ENCODE measurements around the gene PLCB4. TPM values are rescaled to one million over a fixed set of nuclear protein-coding genes. Genes with fewer than 3 reads are reported as not detected.

PLCB4 gene
- total RNA-seq, 4 donors from 2014 or later = 2.7 to 11.4 (median 6.5) TPM

GRCh38 chr20:9139106-9139833 lies 70.4 kb downstream of the PLCB4 start:
- no peak overlapping the region for H3K4me3 ChIP-seq (ENCODE audit: low read depth, poor library complexity, severe bottlenecking)
- peak in 1 of 2 donors; percentile 17 for DNase-seq (ENCODE audit: low spot score in 2 of 2)
- TF ChIP-seq CTCF (IDR thresholded peaks at IDR 0.05) (no peak), POLR2A (IDR thresholded peaks at IDR 0.05) (no peak)
- intact Hi-C loops (cut with DNase I; ENCODE audit: low total_unique reads) = no loop called here
- 89 to 92% methylated on average over 3 of the region's 3 CpGs for WGBS, 2 donors

GRCh38 chr20:9140162-9140760 lies 71.4 kb downstream of the PLCB4 start:
- intact Hi-C loops (cut with DNase I; ENCODE audit: low total_unique reads) = loop anchor here (5.0 kb wide), 1 partner anchor 107 kb away; no protein-coding TSS in a partner anchor
- TF ChIP-seq POLR2A (IDR thresholded peaks at IDR 0.05) (no peak), CTCF (IDR thresholded peaks at IDR 0.05) (no peak)
- 88 to 94% methylated on average over 8 of the region's 8 CpGs for WGBS, 2 donors
- no peak for DNase-seq (ENCODE audit: low spot score in 2 of 2)
- H3K4me3 ChIP-seq (ENCODE audit: low read depth, poor library complexity, severe bottlenecking) = no peak overlapping the region

- 71% methylated on average over 1 of the region's 1 CpG for WGBS, 2 donors
- TF ChIP-seq POLR2A (IDR thresholded peaks at IDR 0.05) = no peak
- TF ChIP-seq CTCF (IDR thresholded peaks at IDR 0.05) = no peak
- no peak overlapping the region for H3K4me3 ChIP-seq (ENCODE audit: low read depth, poor library complexity, severe bottlenecking)
- intact Hi-C loops (cut with DNase I; ENCODE audit: low total_unique reads) = loop anchor here (5.0 kb wide), 1 partner anchor 106 kb away; no protein-coding TSS in a partner anchor
- no peak for DNase-seq (ENCODE audit: low spot score in 2 of 2)
Measured at GRCh38 chr20:9141070-9141469, 72.2 kb downstream of the PLCB4 start.

- intact Hi-C loops (cut with DNase I; ENCODE audit: low total_unique reads) = loop anchor here (5.0 kb wide), 1 partner anchor 105 kb away; no protein-coding TSS in a partner anchor
- H3K4me3 ChIP-seq (ENCODE audit: low read depth, poor library complexity, severe bottlenecking) = no peak overlapping the region
- no peak for TF ChIP-seq CTCF (IDR thresholded peaks at IDR 0.05)
- TF ChIP-seq POLR2A (IDR thresholded peaks at IDR 0.05) = no peak
- no peak for DNase-seq (ENCODE audit: low spot score in 2 of 2)
Measured at GRCh38 chr20:9141921-9142320, 73.0 kb downstream of the PLCB4 start.

GRCh38 chr20:9142809-9143208 lies 73.9 kb downstream of the PLCB4 start:
- 73 to 84% methylated on average over 3 of the region's 3 CpGs for WGBS, 2 donors
- TF ChIP-seq CTCF (IDR thresholded peaks at IDR 0.05) = no peak
- TF ChIP-seq POLR2A (IDR thresholded peaks at IDR 0.05) = no peak
- intact Hi-C loops (cut with DNase I; ENCODE audit: low total_unique reads) = loop anchor here (5.0 kb wide), 1 partner anchor 104 kb away; no protein-coding TSS in a partner anchor
- no peak overlapping the region for H3K4me3 ChIP-seq (ENCODE audit: low read depth, poor library complexity, severe bottlenecking)
- DNase-seq (ENCODE audit: low spot score in 2 of 2) = no peak

Data from lower leg skin (tissue), 4 donors.